HUES64 (cell line): ENCODE results near the gene SF3B1.
"Not testable (repeated sequence)": the region's sequence is repeated elsewhere in the genome, so short reads cannot be mapped to it uniquely, and the experiment has no call there.

ENCODE experiments used
- H3K27ac ChIP-seq: 2 replicates; pipeline ENCODE4 v1.7.0; 2013; ENCODE audit warnings: low read depth, low read length, inconsistent platforms
- H3K27me3 ChIP-seq: 2 replicates; pipeline ENCODE4 v1.6.1; 2013; ENCODE audit warnings: mild to moderate bottlenecking, low read length; ENCODE audit not compliant: insufficient read depth
- H3K36me3 ChIP-seq: 2 replicates; pipeline ENCODE4 v1.6.1; 2013; ENCODE audit warnings: mild to moderate bottlenecking, low read length; ENCODE audit not compliant: insufficient read depth
- H3K4me1 ChIP-seq: 2 replicates; pipeline ENCODE4 v1.6.1; 2013; ENCODE audit warnings: mild to moderate bottlenecking, low read length, moderate library complexity; ENCODE audit not compliant: insufficient read depth
- H3K4me3 ChIP-seq: 2 replicates; pipeline ENCODE4 v1.5.1; 2013; ENCODE audit warnings: mild to moderate bottlenecking, low read length, moderate library complexity
- H3K9ac ChIP-seq: 2 replicates; pipeline ENCODE4 v1.6.1; 2013; ENCODE audit warnings: mild to moderate bottlenecking, low read depth, low read length
- H3K9me3 ChIP-seq: 2 replicates; pipeline ENCODE4 v1.6.1; 2013; ENCODE audit warnings: low read depth, low read length; ENCODE audit not compliant: insufficient read depth
- WGBS: fragments of 150-250, 120-280 bp; methylation state at CpG from one replicate; pipeline ENCODE4 v1.1.7; 2013; ENCODE audit warnings: missing lambda C conversion rate; 5-methylcytosine and 5-hydroxymethylcytosine counted together

The SF3B1 gene

GRCh38 chr2:197358931-197359330 is 75.9 kb downstream of the SF3B1 start:
- H3K27me3 ChIP-seq = no peaks in the 10 kb centered on the region
- H3K4me3 ChIP-seq = no peak overlapping the region
- no peaks in the 10 kb centered on the region for H3K4me1 ChIP-seq
- WGBS = no CpG with 5 or more reads among the region's 2 CpGs
- no peaks in the 10 kb centered on the region for H3K36me3 ChIP-seq
- no peak overlapping the region for H3K27ac ChIP-seq
- H3K9me3 ChIP-seq = no peaks in the 10 kb centered on the region
- H3K9ac ChIP-seq = no peak overlapping the region

- no peak overlapping the region for H3K27ac ChIP-seq
- H3K4me3 ChIP-seq = no peak overlapping the region
- no peak overlapping the region for H3K9ac ChIP-seq
- no peaks in the 10 kb centered on the region for H3K27me3 ChIP-seq
- H3K36me3 ChIP-seq = no peaks in the 10 kb centered on the region
- no peaks in the 10 kb centered on the region for H3K9me3 ChIP-seq
- WGBS = 76% methylated on average over 1 of the region's 1 CpG
- H3K4me1 ChIP-seq = no peaks in the 10 kb centered on the region
Observed at GRCh38 chr2:197357986-197358385, 76.8 kb downstream of the SF3B1 start.

- H3K4me3 ChIP-seq = no peak overlapping the region
Observed at GRCh38 chr2:197356136-197356535, 78.7 kb downstream of the SF3B1 start.

GRCh38 chr2:197354169-197354558 is 80.7 kb downstream of the SF3B1 start:
- H3K27me3 ChIP-seq = no peaks in the 10 kb centered on the region
- 95% methylated on average over 4 of the region's 4 CpGs for WGBS
- no peaks in the 10 kb centered on the region for H3K9me3 ChIP-seq
- H3K36me3 ChIP-seq = no peaks in the 10 kb centered on the region
- no peak overlapping the region for H3K27ac ChIP-seq
- no peak overlapping the region for H3K4me3 ChIP-seq
- no peaks in the 10 kb centered on the region for H3K4me1 ChIP-seq
- no peak overlapping the region for H3K9ac ChIP-seq

More at GRCh38 chr2:197356136-197356535, 78.7 kb downstream of the SF3B1 start:
- no peaks in the 10 kb centered on the region for H3K9me3 ChIP-seq
- WGBS = 84% methylated on average over 5 of the region's 5 CpGs
- H3K27ac ChIP-seq = no peak overlapping the region
- no peak overlapping the region for H3K9ac ChIP-seq
- no peaks in the 10 kb centered on the region for H3K4me1 ChIP-seq
- H3K36me3 ChIP-seq = no peaks in the 10 kb centered on the region
- no peaks in the 10 kb centered on the region for H3K27me3 ChIP-seq

- no peaks in the 10 kb centered on the region for H3K9me3 ChIP-seq
- no peaks in the 10 kb centered on the region for H3K4me1 ChIP-seq
- no peak overlapping the region for H3K9ac ChIP-seq
- H3K27ac ChIP-seq = no peak overlapping the region
- WGBS = 85% methylated on average over 2 of the region's 3 CpGs
- H3K4me3 ChIP-seq = no peak overlapping the region
- no peaks in the 10 kb centered on the region for H3K36me3 ChIP-seq
- no peaks in the 10 kb centered on the region for H3K27me3 ChIP-seq
Observed at GRCh38 chr2:197353393-197354168, 81.2 kb downstream of the SF3B1 start.

GRCh38 chr2:197349699-197350098 is 85.1 kb downstream of the SF3B1 start:
- Histone ChIP-seq H3K36me3 (no peaks in the 10 kb centered on the region), H3K4me3 (no peak overlapping the region), H3K4me1 (no peaks in the 10 kb centered on the region), H3K9me3 (no peaks in the 10 kb centered on the region), H3K9ac (no peak overlapping the region), H3K27me3 (no peaks in the 10 kb centered on the region), H3K27ac (no peak overlapping the region)
- WGBS = 100% methylated on average over 1 of the region's 2 CpGs

- Histone ChIP-seq H3K36me3 (no peaks in the 10 kb centered on the region), H3K4me1 (no peaks in the 10 kb centered on the region), H3K27me3 (no peaks in the 10 kb centered on the region), H3K27ac (no peak overlapping the region), H3K9me3 (no peaks in the 10 kb centered on the region), H3K9ac (no peak overlapping the region), H3K4me3 (no peak overlapping the region)
- whole genome bisulfite sequencing = 72% methylated on average over 5 of the region's 5 CpGs
Observed at GRCh38 chr2:197348721-197349360, 86.0 kb downstream of the SF3B1 start.

GRCh38 chr2:197345846-197346370 is 88.9 kb downstream of the SF3B1 start:
- Histone ChIP-seq H3K4me1 (no peaks in the 10 kb centered on the region), H3K36me3 (no peaks in the 10 kb centered on the region), H3K27me3 (no peaks in the 10 kb centered on the region), H3K9me3 (no peaks in the 10 kb centered on the region), H3K9ac (no peak overlapping the region), H3K27ac (no peak overlapping the region), H3K4me3 (no peak overlapping the region)
- WGBS = 92% methylated on average over 5 of the region's 5 CpGs

GRCh38 chr2:197343968-197344367 is 90.9 kb downstream of the SF3B1 start:
- H3K9ac ChIP-seq, H3K36me3 ChIP-seq, H3K4me3 ChIP-seq, H3K27me3 ChIP-seq, H3K4me1 ChIP-seq, H3K9me3 ChIP-seq, H3K27ac ChIP-seq: not testable (repeated sequence)
- 87% methylated on average over 5 of the region's 5 CpGs for WGBS

- no peak overlapping the region for H3K9ac ChIP-seq
- no peaks in the 10 kb centered on the region for H3K36me3 ChIP-seq
- WGBS = 94% methylated on average over 5 of the region's 5 CpGs
Observed at GRCh38 chr2:197340591-197340990, 94.2 kb downstream of the SF3B1 start.

More at GRCh38 chr2:197340591-197340990, 94.2 kb downstream of the SF3B1 start:
- Histone ChIP-seq H3K27ac (no peak overlapping the region), H3K4me1 (no peaks in the 10 kb centered on the region), H3K4me3 (no peak overlapping the region), H3K9me3 (no peaks in the 10 kb centered on the region), H3K27me3 (no peaks in the 10 kb centered on the region)
